Astrocyte of the cerebellum (primary cell): ENCODE data around the gene AATK.

Source experiments
- DNase-seq: peaks from one replicate; pipeline ENCODE4 v3.0.0-alpha.2; 2011; ENCODE audit warnings: low read depth
- H3K4me3 ChIP-seq: 2 replicates; pipeline ENCODE4 v1.5.1; 2011; ENCODE audit warnings: mild to moderate bottlenecking, low read depth, low read length, moderate library complexity
- CTCF ChIP-seq: IDR thresholded peaks from 2 replicates; pipeline ENCODE4 v1.5.1; 2012; ENCODE audit warnings: low read length, low read depth, moderate library complexity, mild to moderate bottlenecking; ENCODE audit errors: missing control alignments
- in situ Hi-C: cut with HindIII; loops from 2 replicates; pipeline ENCODE4 v1.10.0; 2017; ENCODE audit warnings: low sequenced_read_pairs

Gene AATK

DNA sequence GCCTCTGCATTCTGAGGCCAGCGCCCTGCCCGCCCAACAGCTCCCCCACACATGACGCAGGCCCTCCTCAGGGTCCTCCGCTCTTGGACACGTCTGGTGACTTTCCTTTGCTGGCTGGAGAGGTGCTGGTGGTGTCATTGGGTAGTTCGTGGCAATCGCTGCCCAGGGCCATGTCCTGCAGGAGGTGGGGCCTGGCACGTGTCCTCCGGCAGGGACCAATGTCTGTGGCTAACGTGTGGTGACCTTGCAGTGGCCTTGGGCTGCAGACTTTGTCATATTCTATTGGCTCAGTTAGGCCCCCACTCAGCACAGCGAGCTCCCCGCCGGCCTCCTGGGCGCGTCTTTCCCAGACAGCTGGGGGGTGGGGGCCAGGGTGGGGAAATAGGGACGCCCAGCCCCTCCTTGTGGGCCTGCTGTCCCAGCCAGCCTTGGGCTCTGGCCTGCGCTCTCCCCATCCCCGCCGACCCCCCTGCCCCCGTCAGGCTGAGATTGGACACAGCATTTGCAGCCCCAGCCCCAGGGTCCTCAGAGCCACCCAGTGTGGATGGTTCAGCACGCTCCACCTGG, 52.8 kb downstream of the AATK start:
- DNase-seq: no peak
- in situ Hi-C loops: loop anchor here (5.0 kb wide), 1 partner anchor 91 kb away; no protein-coding TSS in a partner anchor
- no peak overlapping the region for H3K4me3 ChIP-seq
- no peak for TF ChIP-seq CTCF

DNA sequence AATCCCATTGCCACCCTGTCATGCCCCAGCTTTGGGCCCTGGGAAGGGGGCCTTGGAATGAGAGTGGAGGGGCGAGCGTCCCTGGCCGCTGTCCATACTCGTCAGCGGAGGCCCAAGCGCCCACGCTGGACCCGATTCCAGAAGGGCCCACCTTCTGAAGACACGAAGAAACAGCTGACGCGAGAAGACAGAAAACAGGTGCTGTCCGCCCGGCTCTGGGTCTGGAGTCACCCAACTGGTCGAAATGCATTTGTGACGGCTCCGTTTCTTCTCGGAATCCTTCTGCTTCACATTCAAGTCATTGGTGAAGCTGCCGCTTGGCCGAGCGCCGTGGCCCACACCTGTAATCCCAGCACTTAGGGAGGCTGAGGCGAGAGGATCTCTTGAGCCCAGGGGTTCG, 53.6 kb downstream of the AATK start:
- DNase-seq: no peak
- no peak overlapping the region for H3K4me3 ChIP-seq
- no peak for TF ChIP-seq CTCF
- in situ Hi-C loops: loop anchor here (5.0 kb wide), 1 partner anchor 90 kb away; no protein-coding TSS in a partner anchor

DNA sequence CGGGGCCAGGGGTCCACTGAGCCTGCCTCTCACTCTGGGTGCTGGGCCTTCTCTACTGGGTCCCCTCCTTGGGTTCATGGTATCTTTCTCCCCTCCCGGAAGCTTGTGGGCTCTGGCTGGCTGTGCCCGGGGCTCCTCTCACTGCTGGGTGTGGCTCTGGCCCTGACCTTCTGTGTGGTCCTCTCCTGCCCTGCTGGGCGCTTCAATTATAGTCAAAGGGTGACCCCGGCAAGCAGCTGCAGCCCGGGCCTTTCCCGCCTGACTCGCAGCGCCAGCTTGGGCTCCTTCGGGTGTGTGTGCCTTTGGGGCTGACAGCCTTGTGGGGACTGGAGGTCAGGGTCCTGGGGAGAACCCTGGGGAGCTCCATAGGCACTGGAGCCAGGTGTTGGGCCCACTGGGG, 55.0 kb downstream of the AATK start:
- no peak for DNase-seq
- H3K4me3 ChIP-seq: no peak overlapping the region
- no peak for TF ChIP-seq CTCF
- in situ Hi-C loops: loop anchor here (5.0 kb wide), 1 partner anchor 89 kb away; no protein-coding TSS in a partner anchor

GRCh38 chr17:81110488-81111040, 55.5 kb downstream of the AATK start:
- H3K4me3 ChIP-seq: no peak overlapping the region
- TF ChIP-seq CTCF: no peak
- DNase-seq: no peak
- in situ Hi-C loops: loop anchor here (5.0 kb wide), 1 partner anchor 88 kb away; no protein-coding TSS in a partner anchor

GRCh38 chr17:81109957-81110356, 56.1 kb downstream of the AATK start:
- no peak for DNase-seq
- in situ Hi-C loops: loop anchor here (5.0 kb wide), 1 partner anchor 88 kb away; no protein-coding TSS in a partner anchor
- no peak overlapping the region for H3K4me3 ChIP-seq
- no peak for TF ChIP-seq CTCF

DNA sequence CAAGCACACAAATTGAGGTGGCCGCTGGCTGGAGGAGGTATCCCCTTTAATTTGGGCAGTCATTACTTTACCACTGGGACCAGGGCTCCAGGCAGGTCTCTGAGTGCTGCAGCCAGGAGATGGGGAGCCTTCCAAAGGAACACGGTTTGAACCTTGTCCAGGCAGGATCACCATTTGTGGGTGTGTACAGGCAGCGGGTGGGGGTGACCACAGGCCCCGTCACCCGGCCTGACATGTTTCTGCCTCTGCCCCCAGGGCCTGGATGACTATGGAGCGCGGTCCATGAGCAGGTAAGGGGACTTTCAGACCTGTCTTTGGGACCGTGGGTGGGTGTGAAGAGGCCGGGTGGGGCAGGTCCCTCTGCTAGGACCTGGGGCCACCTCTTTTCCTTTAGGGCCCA, 57.8 kb downstream of the AATK start:
- no peak overlapping the region for H3K4me3 ChIP-seq
- DNase-seq: no peak
- no peak for TF ChIP-seq CTCF
- in situ Hi-C loops: no loop called here
